Glomerular visceral epithelial cell (primary cell): ENCODE data around the gene CRTC2.

Experiments used
- DNase-seq: peaks from one replicate; pipeline ENCODE4 v3.0.0-alpha.2; 2016; ENCODE audit errors: extremely low spot score

CRTC2 gene

GRCh38 chr1:153976819-153977249, 18.4 kb upstream of the CRTC2 start:
- no peak for DNase-seq

- DNase-seq: no peak
These were observed 15.1 kb upstream of the CRTC2 start for GRCh38 chr1:153973525-153973924.

DNA sequence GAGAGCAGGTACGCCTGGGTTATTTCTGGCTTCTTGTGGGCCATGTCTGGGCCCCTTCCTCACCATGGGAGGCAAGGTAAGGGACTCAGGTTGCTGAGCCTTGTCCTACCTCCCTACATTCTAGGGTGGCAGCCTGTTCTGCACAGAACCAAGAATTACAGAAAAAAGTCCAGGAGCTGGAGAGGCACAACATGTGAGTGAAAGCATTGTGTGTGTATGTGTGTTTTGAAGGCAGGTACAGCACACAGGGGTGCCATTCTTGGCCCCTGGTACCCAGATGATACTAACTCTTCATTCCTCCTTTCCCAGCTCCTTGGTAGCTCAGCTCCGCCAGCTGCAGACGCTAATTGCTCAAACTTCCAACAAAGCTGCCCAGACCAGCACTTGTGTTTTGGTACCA, 14.7 kb upstream of the CRTC2 start:
- DNase-seq: no peak

- DNase-seq: no peak
These were observed 11.9 kb upstream of the CRTC2 start for GRCh38 chr1:153970346-153970745.

- DNase-seq: no peak
These were observed 10.6 kb upstream of the CRTC2 start for GRCh38 chr1:153968972-153969371.

DNA sequence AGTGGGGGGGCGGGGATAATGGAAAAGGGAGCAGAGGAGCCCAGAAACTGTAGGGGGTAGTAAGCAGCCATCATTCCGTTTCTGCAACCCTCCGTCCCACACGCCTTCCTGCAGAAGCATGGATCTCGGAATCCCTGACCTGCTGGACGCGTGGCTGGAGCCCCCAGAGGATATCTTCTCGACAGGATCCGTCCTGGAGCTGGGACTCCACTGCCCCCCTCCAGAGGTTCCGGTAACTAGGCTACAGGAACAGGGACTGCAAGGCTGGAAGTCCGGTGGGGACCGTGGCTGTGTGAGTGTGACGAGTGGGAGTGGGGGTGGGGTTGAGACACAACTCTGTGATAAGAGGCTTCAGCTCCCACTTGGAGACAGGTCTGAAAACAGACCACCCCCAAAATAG, 10.0 kb upstream of the CRTC2 start:
- no peak for DNase-seq

GRCh38 chr1:153968000-153968363, 9.6 kb upstream of the CRTC2 start:
- DNase-seq: no peak

- DNase-seq: peak; percentile 96
These were observed 8.9 kb upstream of the CRTC2 start, which contains the start of gene CREB3L4 for GRCh38 chr1:153967107-153967999. CREB3L4 (plus strand) TSS chr1:153967902; CDS start chr1:153968526, 624 bp downstream.

GRCh38 chr1:153963850-153964331, 5.5 kb upstream of the CRTC2 start:
- DNase-seq: peak; percentile 82

DNA sequence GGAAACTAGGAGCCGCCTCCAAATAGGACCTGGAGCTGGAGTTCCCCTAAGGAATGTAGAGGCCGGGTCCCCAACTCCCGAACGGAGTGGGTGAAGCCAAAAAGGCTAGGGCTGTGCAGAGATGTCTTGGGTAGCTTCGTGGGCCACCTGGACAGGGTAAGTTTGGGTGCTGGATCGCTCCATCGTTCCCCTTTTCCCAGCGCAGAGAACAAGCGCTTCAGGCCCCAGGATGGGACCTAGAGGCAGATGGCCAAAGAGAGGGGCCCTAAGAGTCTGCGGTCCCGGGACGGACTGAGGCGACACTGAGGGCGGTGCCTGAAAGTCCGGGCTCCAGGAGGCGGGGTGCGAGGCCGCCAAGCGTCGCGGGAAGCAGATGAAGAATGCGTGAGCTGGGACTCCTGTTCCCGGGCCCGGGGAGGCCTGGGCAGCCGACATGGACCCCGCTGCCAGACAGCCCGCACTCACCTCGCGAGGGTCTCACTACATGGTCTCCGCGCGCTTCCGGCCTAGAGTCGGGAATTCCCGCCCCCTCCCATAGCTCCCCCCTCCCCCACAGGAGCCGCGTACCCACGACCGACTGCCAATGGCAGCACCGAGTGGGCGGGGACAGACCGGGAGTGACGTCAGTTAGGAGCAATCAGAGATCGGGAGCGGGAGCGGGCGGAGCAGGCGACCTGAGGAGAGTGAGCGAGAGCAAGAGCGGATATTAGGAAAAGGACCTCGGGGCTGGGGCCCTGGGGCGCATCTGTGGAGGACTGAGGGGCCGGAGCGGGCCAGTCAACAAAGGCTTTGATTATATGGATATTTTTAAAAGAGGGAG, 4.8 kb upstream of the CRTC2 start, which contains the start of gene SLC39A1:
Gene SLC39A1, minus strand, starts transcription at position 508 of the 820 bp plus-strand sequence. CDS start 822 bp downstream, outside the sequence.
- peak; percentile 98 for DNase-seq

DNA sequence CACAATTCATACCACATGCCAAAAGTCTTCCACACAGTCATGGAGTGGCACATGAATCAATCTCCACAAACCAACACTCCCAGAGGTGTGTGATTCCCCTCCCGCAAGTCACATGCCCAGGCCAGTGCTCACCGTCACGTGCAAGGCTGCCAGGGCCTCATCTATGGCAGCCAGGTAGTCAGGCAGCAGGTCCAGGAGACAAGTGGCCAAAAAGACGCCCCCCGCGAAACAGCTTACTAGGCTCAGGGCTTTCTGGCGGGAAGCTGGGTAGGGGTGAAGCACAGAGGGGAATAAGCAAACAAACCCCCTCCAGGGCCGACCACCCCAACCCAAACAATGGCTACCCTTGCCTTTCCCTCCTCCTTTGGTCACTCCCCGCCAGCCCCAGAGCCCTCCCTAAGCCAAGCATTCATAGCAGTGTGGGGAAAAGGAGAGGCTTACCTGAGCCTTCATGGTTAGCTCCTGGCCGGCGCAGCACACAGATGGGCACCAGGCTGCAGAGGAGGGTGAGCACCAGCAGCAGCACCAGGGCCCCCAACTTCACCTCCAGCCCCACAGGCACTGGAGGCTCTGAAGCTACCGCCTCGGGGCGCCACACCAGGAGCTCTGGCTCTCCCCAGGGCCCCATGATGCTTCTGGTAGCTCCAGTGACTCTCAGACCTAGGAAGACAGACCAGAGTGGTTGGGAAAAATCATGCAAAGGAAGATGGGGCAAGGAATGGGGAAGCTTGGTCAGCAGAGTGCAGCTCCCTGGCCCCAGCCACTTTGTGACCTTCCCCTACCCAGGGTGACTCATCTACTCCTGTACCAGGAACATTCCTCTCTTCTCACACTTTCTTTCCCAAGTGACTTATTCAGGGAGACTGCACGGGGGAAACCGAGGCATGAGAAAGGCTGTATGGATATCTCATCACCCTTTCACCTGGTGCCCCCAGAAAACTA, 3.9 kb upstream of the CRTC2 start:
- DNase-seq: peak; percentile 70

GRCh38 chr1:153961421-153961820, 3.0 kb upstream of the CRTC2 start:
- DNase-seq: no peak

GRCh38 chr1:153960206-153960605, 1.8 kb upstream of the CRTC2 start:
- no peak for DNase-seq

- no peak for DNase-seq
These were observed 1.0 kb upstream of the CRTC2 start for GRCh38 chr1:153959454-153959853.

GRCh38 chr1:153958961-153959260, 499 bp upstream of the CRTC2 start:
- no peak for DNase-seq

DNA sequence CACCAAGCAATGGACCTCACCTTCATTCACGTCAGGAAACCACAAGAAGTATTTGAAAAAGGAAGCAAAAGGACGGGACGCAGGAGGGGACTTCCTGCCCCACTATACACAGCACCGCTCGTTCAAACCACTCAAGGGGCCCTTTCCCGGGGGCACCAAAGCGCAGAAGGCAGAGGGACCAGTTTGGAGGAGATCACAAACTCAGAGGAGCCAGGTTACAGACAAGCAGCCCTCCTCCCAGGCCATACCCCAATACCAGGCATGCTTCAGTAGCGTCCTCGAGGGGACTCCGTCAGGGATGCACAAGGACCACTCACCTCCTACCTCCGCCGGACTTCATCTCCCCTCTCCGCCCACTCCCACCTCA, 685 bp downstream of the CRTC2 start:
- peak; percentile 40 for DNase-seq

DNA sequence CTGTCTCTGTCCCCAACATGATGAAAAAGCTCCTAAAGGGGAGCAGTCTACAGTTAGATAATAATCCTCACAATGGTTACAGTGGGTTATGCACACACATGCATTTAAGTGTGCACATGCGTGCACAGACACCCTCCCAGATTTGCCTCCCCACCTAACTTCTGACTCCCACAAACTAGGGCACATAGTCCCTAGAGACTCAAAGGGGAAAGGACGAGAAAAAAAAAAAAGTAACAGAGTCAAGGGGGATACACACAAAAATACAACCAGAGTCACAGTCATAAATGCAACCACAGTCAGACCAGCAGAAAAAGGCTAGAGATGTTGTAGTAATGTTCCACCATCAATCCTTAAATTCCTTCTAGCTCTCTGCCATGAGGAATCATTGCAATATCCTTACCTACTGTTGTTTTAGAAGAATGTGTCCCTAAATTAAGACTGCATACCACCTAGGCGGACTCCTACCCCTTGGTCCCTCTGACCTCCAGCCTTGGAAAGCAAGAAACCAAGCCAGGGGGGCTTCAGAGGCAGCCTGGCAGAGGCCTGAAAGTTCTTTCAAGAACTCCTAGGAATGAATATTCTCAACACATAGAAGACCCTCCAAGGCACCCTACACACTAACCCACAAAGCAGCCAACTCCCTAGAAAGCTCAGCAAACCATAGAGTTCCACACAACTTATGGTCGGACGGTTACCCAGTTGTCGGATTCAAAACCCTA, 1.3 kb downstream of the CRTC2 start:
- no peak for DNase-seq

- no peak for DNase-seq
These were observed 3.6 kb downstream of the CRTC2 start for GRCh38 chr1:153954826-153955225.

- DNase-seq: no peak
These were observed 4.5 kb downstream of the CRTC2 start for GRCh38 chr1:153953859-153954365.

GRCh38 chr1:153951801-153952200, 6.6 kb downstream of the CRTC2 start:
- DNase-seq: no peak

DNA sequence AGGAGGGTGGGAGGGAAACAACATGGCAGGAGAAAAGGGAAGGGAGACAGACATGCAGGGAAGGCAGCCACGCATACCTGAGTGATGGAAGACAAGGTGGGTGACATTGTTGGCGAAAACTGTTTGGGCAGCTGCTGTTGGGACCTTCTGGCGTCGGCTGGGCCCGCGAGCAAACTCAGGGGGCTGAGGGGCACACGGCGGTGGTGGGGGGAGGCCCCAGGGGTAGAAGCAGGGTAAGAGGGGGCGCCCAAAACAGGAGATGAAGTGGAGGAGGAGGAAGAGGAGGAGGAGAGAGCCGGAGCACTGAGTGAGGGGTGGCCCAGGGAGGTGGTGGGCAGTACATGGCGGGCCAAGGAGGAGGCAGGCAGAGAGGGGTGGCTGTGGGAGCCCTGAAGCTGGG, 7.2 kb downstream of the CRTC2 start:
- DNase-seq: no peak
